ENCODE results near the gene HOXC6. TPM values are rescaled to one million over a fixed set of nuclear protein-coding genes. Genes with fewer than 3 reads are reported as not detected.
A peak's percentile ranks its signal among the peaks of the same experiment; 100 is the strongest.

HOXC6 gene
- total and polyA plus RNA-seq, 9 of the 15 experiments (the other 6 are each of a cell fraction or from before 2014, with no cell fraction given) = 0.06 to 4.0 (median 1.4) TPM

DNA sequence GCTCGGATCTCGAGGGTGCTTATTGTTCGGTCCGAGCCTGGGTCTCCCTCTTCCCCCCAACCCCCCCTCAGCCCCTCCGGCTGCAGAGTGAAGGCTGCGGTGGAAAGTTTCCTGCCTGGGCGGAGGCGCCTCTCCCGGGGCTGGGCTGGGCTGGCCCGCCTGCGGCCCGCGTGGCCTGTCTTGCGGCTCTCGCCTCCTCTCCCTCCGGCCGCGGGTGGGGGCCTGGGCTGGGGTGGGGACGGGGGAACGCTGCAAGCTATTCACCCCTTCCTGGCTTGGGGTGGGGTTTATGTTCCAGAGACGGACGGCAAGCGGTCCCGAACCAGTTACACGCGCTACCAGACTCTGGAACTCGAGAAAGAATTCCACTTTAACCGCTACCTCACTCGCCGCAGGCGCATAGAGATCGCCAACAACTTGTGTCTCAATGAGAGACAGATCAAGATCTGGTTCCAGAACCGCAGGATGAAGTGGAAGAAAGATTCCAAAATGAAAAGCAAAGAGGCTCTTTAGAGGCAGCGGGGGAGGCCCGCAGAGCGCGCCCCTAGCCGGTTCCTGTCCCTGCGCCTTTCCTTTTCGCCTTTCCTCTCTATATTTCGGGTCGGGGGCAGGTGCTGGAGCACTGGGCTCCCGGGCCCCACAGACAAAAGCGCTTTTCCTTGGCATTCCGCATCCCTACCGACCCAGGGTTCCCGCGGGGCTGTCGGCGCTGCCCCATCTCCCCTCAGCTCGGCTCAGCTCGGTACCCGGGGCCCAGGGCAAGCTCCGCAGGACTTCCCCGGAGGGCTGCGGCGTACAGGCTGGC is 5.9 kb downstream of the HOXC6 start:
- BruUV-seq (replicated peaks) = no TSS peak
- Histone ChIP-seq H3K27me3 (ENCODE audit: control insufficient read depth in 2 of 2, insufficient read depth in 2 of 2, low read length in 2 of 2) (peaks cover 6 to 11% of the 10 kb centered on the region in 2 experiments; a peak in 1 of 5 replicates), H3K9me3 (replicated peaks; ENCODE audit: control insufficient read depth, insufficient read depth, low read depth, low read length) (no peaks in the 10 kb centered on the region), H3K4me1 (replicated peaks in 1 of 2; ENCODE audit: control insufficient read depth in 2 of 2, insufficient read depth in 2 of 2, low read length in 2 of 2) (peaks cover 0 to 23% of the 10 kb centered on the region in 2 experiments; a peak in 3 of 5 replicates), H3K9ac (ENCODE audit: insufficient read depth in 1 of 2, low read depth in 2 of 2, low read length in 2 of 2) (no peak overlapping the region), H3K36me3 (ENCODE audit: control insufficient read depth, insufficient read depth, low read length) (peaks cover 2% of the 10 kb centered on the region; the same call in 1 of the 3 replicates), H3K9me1 (ENCODE audit: control insufficient read depth, insufficient read depth, low read length) (no peaks in the 10 kb centered on the region), H3K27ac (ENCODE audit: extremely low read depth, low read depth, low read length) (no peak overlapping the region), H2AFZ (ENCODE audit: low read depth, low read length) (no peak overlapping the region), H3K79me2 (ENCODE audit: control insufficient read depth, insufficient read depth, low read length) (no peaks in the 10 kb centered on the region), H3K4me3 (no peak overlapping the region), H3K4me2 (ENCODE audit: insufficient read depth, low read length) (no peak overlapping the region), H4K20me1 (replicated peaks; ENCODE audit: control insufficient read depth, insufficient read depth, low read length) (no peaks in the 10 kb centered on the region)
- DNase-seq (ENCODE audit: extremely low read depth in 1 of 4, low spot score in 3 of 4) (no peak), FAIRE-seq (no peak), ATAC-seq (no peak)
- 36% methylated on average over 3 of the region's 57 CpGs for WGBS (ENCODE audit: insufficient coverage, low coverage, missing lambda C conversion rate)
- in situ Hi-C loops (cut with MboI) (no loop called here), intact Hi-C loops (cut with micrococcal nuclease) (loop anchor here (2.0 kb wide), 1 partner anchor 27 kb away; no protein-coding TSS in a partner anchor)
- no peak for TF ChIP-seq POLR2A (conservative IDR thresholded peaks at IDR 0.05)
- peak; percentile 8 for TF ChIP-seq PCBP1 (IDR thresholded peaks at IDR 0.05; ENCODE audit: low read depth, low read length, poor library complexity, severe bottlenecking)
- TF ChIP-seq, protein P1, sequence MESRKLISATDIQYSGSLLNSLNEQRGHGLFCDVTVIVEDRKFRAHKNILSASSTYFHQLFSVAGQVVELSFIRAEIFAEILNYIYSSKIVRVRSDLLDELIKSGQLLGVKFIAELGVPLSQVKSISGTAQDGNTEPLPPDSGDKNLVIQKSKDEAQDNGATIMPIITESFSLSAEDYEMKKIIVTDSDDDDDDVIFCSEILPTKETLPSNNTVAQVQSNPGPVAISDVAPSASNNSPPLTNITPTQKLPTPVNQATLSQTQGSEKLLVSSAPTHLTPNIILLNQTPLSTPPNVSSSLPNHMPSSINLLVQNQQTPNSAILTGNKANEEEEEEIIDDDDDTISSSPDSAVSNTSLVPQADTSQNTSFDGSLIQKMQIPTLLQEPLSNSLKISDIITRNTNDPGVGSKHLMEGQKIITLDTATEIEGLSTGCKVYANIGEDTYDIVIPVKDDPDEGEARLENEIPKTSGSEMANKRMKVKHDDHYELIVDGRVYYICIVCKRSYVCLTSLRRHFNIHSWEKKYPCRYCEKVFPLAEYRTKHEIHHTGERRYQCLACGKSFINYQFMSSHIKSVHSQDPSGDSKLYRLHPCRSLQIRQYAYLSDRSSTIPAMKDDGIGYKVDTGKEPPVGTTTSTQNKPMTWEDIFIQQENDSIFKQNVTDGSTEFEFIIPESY (CRISPR knock-in tag; IDR thresholded peaks at IDR 0.05) = peak; percentile 57; the same call in 1 of the 2 replicates
- ChIA-PET CTCF (ENCODE audit: low intra/inter-chr PET ratio) (interaction anchor here (0.6 to 2.6 kb wide), 3 partner anchors 157 to 179 kb away, joined by 5 to 36 read pairs (median 27); no protein-coding TSS in a partner anchor), POLR2A (no interaction called here)
